SK-N-SH (cell line): ENCODE results near the gene PHF20. TPM values are rescaled to one million over a fixed set of nuclear protein-coding genes. Genes with fewer than 3 reads are reported as not detected.

Source experiments
- CTCF ChIA-PET: fragments of 300-600, 350-600 bp; formaldehyde crosslinking; extraction: SDS; loops from one replicate; lab custom pipeline; 2021; lab: Yijun Ruan, JAX
- POLR2A ChIA-PET: fragments of 350-600 bp; sonication (Branson Sonifier 250); formaldehyde crosslinking; extraction: SDS; loops from one replicate; lab custom pipeline; 2020; ENCODE audit warnings: antibody characterized with exemption, inconsistent platforms; lab: Yijun Ruan, JAX
- DNase-seq: peaks from one replicate; pipeline ENCODE4 v3.0.0; 2012
- H2AFZ ChIP-seq: fragments of 200-600 bp; sonication (generic); 2 replicates; pipeline ENCODE4 v1.8.1; 2016; ENCODE audit warnings: antibody characterized with exemption, mild to moderate bottlenecking, low read depth
- H3F3A ChIP-seq: fragments of 200-600 bp; sonication (generic); replicated peaks from 2 replicates; pipeline ENCODE3; 2016; ENCODE audit warnings: antibody characterized with exemption, mild to moderate bottlenecking; ENCODE audit not compliant: insufficient read depth
- H3K27ac ChIP-seq, 2 experiments: fragments of 200-500 bp in 1 of 2; fragments of 200-600 bp in 1 of 2; sonication (Bioruptor generic) in 1 of 2; sonication (generic), shearing (Covaris generic) in 1 of 2; 2 replicates each; pipeline versions ENCODE4 v1.5.1 to v1.6.1; 2014 to 2016; ENCODE audit warnings: low read depth in 2 of 2, inconsistent platforms in 1 of 2, low read length in 1 of 2, mild to moderate bottlenecking in 1 of 2, mixed read lengths in 1 of 2
- H3K27me3 ChIP-seq: fragments of 200-600 bp; sonication (generic), shearing (Covaris generic); 2 replicates; pipeline ENCODE4 v1.6.1; 2016; ENCODE audit warnings: mixed run types; ENCODE audit not compliant: insufficient read depth
- H3K36me3 ChIP-seq, 2 experiments: fragments of 200-500 bp in 1 of 2; fragments of 200-600 bp in 1 of 2; sonication (Bioruptor generic) in 1 of 2; sonication (generic) in 1 of 2; replicated peaks in 1 of 2; 2 replicates each; pipeline versions ENCODE3 to v1.5.1; 2014 to 2016; ENCODE audit warnings: low read length in 1 of 2, mild to moderate bottlenecking in 1 of 2; ENCODE audit not compliant: insufficient read depth in 2 of 2, control insufficient read depth in 1 of 2
- H3K4me1 ChIP-seq, 2 experiments: fragments of 200-500 bp in 1 of 2; fragments of 200-600 bp in 1 of 2; sonication (Bioruptor generic) in 1 of 2; sonication (generic), shearing (Covaris generic) in 1 of 2; 2 replicates each; pipeline versions ENCODE4 v1.5.1 to v1.6.1; 2014 to 2016; ENCODE audit warnings: low read depth in 1 of 2, low read length in 1 of 2, mixed run types in 1 of 2; ENCODE audit not compliant: insufficient read depth in 2 of 2, control insufficient read depth in 1 of 2
- H3K4me2 ChIP-seq: fragments of 200-600 bp; sonication (generic), shearing (Covaris generic); 2 replicates; pipeline ENCODE4 v1.6.1; 2017; ENCODE audit warnings: mixed run types
- H3K4me3 ChIP-seq, 2 experiments: fragments of 200-500 bp in 1 of 2; fragments of 200-600 bp in 1 of 2; sonication (Bioruptor generic) in 1 of 2; sonication (generic), shearing (Covaris generic) in 1 of 2; 2 replicates each; pipeline versions ENCODE4 v1.5.1 to v1.8.1; 2014 to 2016; ENCODE audit warnings: low read depth in 2 of 2, inconsistent platforms in 1 of 2, low read length in 1 of 2, mild to moderate bottlenecking in 1 of 2, mixed read lengths in 1 of 2, moderate library complexity in 1 of 2
- H3K79me2 ChIP-seq: fragments of 200-600 bp; sonication (generic); 2 replicates; pipeline ENCODE4 v1.8.1; 2017; ENCODE audit warnings: mild to moderate bottlenecking; ENCODE audit not compliant: insufficient read depth
- H3K9ac ChIP-seq: fragments of 200-600 bp; sonication (generic); 2 replicates; pipeline ENCODE4 v1.6.1; 2017; ENCODE audit warnings: mixed run types
- H3K9me2 ChIP-seq: fragments of 200-600 bp; sonication (generic); 2 replicates; pipeline ENCODE4 v1.6.1; 2017; ENCODE audit warnings: mixed run types
- H3K9me3 ChIP-seq: fragments of 200-600 bp; sonication (generic); 2 replicates; pipeline ENCODE4 v1.6.1; 2017; ENCODE audit warnings: mixed run types, mild to moderate bottlenecking, moderate library complexity
- H4K20me1 ChIP-seq: fragments of 200-600 bp; sonication (generic); 2 replicates; pipeline ENCODE4 v1.6.1; 2017; ENCODE audit warnings: mild to moderate bottlenecking, mixed run types; ENCODE audit not compliant: insufficient read depth
- CHD2 ChIP-seq: fragments of 150-350 bp; IDR thresholded peaks from 2 replicates; pipeline ENCODE4 v1.6.1; 2018; ENCODE audit warnings: low read length; ENCODE audit not compliant: partially characterized antibody
- EP300 ChIP-seq, 2 experiments: IDR thresholded peaks; 2 replicates each; pipeline versions ENCODE4 v1.4.0 to v1.6.1; 2012; ENCODE audit warnings: borderline replicate concordance in 1 of 2, low read depth in 1 of 2, low read length in 1 of 2
- FOSL2 ChIP-seq: IDR thresholded peaks from 2 replicates; pipeline ENCODE4 v1.4.0; 2012; ENCODE audit warnings: low read depth, mild to moderate bottlenecking, moderate library complexity, borderline replicate concordance
- FOXJ3 ChIP-seq: sonication (generic); formaldehyde crosslinking; IDR thresholded peaks from 2 replicates; pipeline ENCODE4 v1.5.1; 2020; ENCODE audit warnings: mild to moderate bottlenecking, missing genetic modification reagents
- FOXM1 ChIP-seq: IDR thresholded peaks from 2 replicates; pipeline ENCODE4 v1.4.0; 2012; ENCODE audit warnings: low read depth, mild to moderate bottlenecking
- GABPA ChIP-seq: IDR thresholded peaks from 2 replicates; pipeline ENCODE4 v1.4.0; 2012; ENCODE audit warnings: low read depth, mild to moderate bottlenecking
- JUND ChIP-seq: IDR thresholded peaks from 2 replicates; pipeline ENCODE4 v1.4.0; 2012
- NFIC ChIP-seq: IDR thresholded peaks from 2 replicates; pipeline ENCODE4 v1.4.0; 2012; ENCODE audit warnings: borderline replicate concordance
- POLR2AphosphoS5 ChIP-seq: IDR thresholded peaks from 2 replicates; pipeline ENCODE4 v1.6.1; 2012; ENCODE audit warnings: low read depth, low read length
- RXRA ChIP-seq: IDR thresholded peaks from 2 replicates; pipeline ENCODE4 v1.4.0; 2012; ENCODE audit warnings: low read depth, mild to moderate bottlenecking, borderline replicate concordance
- SMC3 ChIP-seq: IDR thresholded peaks from 2 replicates; pipeline ENCODE4 v1.6.1; 2012; ENCODE audit warnings: low read depth, low read length, improper control_type of control experiment
- TAF1 ChIP-seq: IDR thresholded peaks from 2 replicates; pipeline ENCODE4 v1.6.1; 2012; ENCODE audit warnings: low read depth, mild to moderate bottlenecking, low read length, moderate library complexity, borderline replicate concordance
- TCF12 ChIP-seq: IDR thresholded peaks from 2 replicates; pipeline ENCODE4 v1.4.0; 2012
- TEAD4 ChIP-seq: IDR thresholded peaks from 2 replicates; pipeline ENCODE4 v1.4.0; 2012; ENCODE audit warnings: mild to moderate bottlenecking, borderline replicate concordance; ENCODE audit not compliant: insufficient read depth
- YY1 ChIP-seq: IDR thresholded peaks from 2 replicates; pipeline ENCODE4 v1.4.0; 2012; ENCODE audit warnings: low read depth, mild to moderate bottlenecking
- WGBS: methylation state at CpG from one replicate; pipeline ENCODE4 v1.1.6; 2017; ENCODE audit warnings: low lambda C conversion rate; 5-methylcytosine and 5-hydroxymethylcytosine counted together
- polyA plus RNA-seq, 3 experiments: library from polyadenylated mRNA; depleted of rRNA; stranded (reverse); fragments of >200 nt; gene quantifications; 2 replicates each; pipeline ENCODE4 v1.2.3, GENCODE V29; 2012
- TF ChIP-seq, protein P1 (sequence below): fragments of 200-600 bp; sonication (generic); IDR thresholded peaks from 2 replicates; pipeline ENCODE4 v1.6.1; 2017; ENCODE audit warnings: antibody characterized with exemption, mild to moderate bottlenecking, moderate library complexity
- TF ChIP-seq, protein P2 (sequence below): fragments of 150-350 bp; IDR thresholded peaks from 2 replicates; pipeline ENCODE4 v1.6.1; 2016; ENCODE audit warnings: mild to moderate bottlenecking, low read depth, low read length
- TF ChIP-seq, protein P3 (sequence below): IDR thresholded peaks from 2 replicates; pipeline ENCODE4 v1.4.0; 2012; ENCODE audit warnings: low read depth, borderline replicate concordance

The PHF20 gene
- polyA plus RNA-seq, 1 of the 3 experiments (the other 2 are of a cell fraction), result 23.8 TPM

DNA sequence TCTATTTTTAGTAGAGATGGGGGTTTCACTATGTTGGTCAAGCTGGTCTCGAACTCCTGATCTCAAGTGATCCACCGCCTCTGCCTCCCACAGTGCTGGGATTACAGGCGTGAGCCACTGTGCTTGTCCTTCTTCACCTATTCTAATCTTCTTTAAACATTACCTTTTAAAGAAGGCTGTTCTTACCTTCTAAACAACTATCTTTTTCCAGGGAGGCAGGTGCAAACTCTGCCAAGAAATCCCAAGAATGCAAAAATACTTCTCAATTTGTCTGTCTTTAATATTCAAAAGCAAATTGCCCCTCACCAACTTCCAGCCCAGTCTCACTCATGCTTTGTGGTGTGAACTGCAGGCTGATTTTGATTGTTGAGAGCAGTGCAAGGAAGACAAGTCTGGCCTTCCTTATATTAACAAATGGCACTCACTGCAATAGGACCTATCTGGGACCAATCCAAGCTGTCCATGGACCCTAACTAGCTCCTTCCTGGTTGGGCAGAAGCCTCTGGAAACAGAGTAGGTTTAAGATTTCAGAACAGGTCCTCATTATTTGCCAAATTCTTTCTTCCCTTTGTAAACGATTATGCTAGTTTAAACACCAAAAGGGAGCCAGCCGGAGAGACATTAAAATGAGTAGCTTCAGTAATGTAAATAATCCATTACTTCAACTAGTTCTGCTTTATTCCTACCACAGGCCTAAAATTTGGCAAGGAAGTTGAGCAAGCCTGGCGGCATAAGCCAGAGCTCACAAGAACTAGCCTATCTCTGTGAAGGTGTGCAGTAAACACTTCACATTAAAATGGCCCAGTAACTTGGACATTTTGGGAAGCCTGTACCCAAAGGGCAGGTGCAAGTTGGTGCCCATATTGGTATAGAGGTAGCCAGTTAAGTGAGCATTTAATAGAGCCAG, 180.9 kb downstream of the PHF20 start:
- peak overlapping the region; percentile 88 for H3K4me3 ChIP-seq
- peaks cover 11 to 14% of the 10 kb centered on the region in 2 experiments; a peak in 2 of 4 replicates for H3K4me1 ChIP-seq
- peaks cover 5 to 29% of the 10 kb centered on the region in 2 experiments for H3K36me3 ChIP-seq
- no peaks in the 10 kb centered on the region for H4K20me1 ChIP-seq
- 58% methylated on average over 6 of the region's 6 CpGs for whole genome bisulfite sequencing
- no peak for DNase-seq
- H3F3A ChIP-seq, result peaks cover 27% of the 10 kb centered on the region
- peak overlapping the region; percentile 93 to 96 for H3K27ac ChIP-seq
- H3K79me2 ChIP-seq, result peaks cover 40% of the 10 kb centered on the region
- peak overlapping the region; percentile 95 for H3K9ac ChIP-seq
- ChIA-PET POLR2A (interaction anchor here (0.5 to 2.8 kb wide), 5 partner anchors 9 to 1934 kb away, joined by 3 to 34 read pairs (median 3); partner anchors contain the start of gene RBM39), CTCF (interaction anchor here (1.0 to 4.4 kb wide), 11 partner anchors 12 to 334 kb away, joined by 3 to 40 read pairs (median 22); no protein-coding TSS in a partner anchor)
- H3K9me3 ChIP-seq, result no peaks in the 10 kb centered on the region
- H3K9me2 ChIP-seq, result no peaks in the 10 kb centered on the region
- no peak overlapping the region for H2AFZ ChIP-seq
- H3K27me3 ChIP-seq, result no peaks in the 10 kb centered on the region
- peak overlapping the region; percentile 80 for H3K4me2 ChIP-seq
- TF ChIP-seq, protein P1, sequence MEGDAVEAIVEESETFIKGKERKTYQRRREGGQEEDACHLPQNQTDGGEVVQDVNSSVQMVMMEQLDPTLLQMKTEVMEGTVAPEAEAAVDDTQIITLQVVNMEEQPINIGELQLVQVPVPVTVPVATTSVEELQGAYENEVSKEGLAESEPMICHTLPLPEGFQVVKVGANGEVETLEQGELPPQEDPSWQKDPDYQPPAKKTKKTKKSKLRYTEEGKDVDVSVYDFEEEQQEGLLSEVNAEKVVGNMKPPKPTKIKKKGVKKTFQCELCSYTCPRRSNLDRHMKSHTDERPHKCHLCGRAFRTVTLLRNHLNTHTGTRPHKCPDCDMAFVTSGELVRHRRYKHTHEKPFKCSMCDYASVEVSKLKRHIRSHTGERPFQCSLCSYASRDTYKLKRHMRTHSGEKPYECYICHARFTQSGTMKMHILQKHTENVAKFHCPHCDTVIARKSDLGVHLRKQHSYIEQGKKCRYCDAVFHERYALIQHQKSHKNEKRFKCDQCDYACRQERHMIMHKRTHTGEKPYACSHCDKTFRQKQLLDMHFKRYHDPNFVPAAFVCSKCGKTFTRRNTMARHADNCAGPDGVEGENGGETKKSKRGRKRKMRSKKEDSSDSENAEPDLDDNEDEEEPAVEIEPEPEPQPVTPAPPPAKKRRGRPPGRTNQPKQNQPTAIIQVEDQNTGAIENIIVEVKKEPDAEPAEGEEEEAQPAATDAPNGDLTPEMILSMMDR, result no peak
- 0 out of 2 replicates have a peak, but pooled peaks have one; percentile 13 for TF ChIP-seq TAF1

DNA sequence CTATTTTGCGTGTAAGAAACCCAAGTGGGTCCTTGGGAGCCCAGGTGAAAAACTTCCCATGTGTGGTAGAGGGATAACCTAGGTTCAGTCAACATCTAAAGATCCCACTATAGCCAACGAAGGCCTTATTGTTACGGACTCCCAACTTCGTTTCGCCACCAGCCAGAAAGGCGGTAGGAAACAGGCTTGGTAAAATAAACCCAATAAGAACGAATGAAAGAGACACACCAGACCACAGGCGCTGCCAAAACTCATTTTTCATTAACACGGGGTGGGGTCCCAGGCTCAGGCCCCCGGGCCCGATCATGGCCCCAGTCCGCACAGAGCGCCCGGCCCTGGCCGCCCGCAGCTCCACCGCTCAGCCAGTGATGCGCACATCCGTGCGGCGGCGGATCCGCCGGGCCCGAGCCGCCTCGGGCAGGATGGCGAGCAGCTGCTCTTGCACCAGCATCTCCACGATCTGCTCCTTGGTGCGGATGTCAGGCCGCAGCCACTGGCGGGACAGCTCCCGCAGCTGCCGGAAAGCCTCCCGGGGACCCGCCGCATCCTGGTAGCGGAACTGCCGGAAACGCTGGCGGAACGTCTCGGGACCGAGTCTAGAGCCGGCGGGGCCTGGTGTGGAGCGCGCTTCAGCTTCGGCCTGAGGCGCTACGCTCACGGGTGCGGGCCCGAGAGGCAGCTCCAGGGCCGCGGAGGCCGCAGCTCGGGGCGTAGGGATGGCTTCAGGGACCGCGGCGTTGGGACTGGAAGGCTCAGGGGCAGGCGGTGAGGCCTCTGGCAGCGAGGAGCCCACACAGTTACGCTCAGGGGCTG, 181.8 kb downstream of the PHF20 start:
- Histone ChIP-seq H3K4me1 (peaks cover 11 to 14% of the 10 kb centered on the region in 2 experiments; a peak in 2 of 4 replicates), H3K4me2 (peak overlapping the region; percentile 80), H4K20me1 (no peaks in the 10 kb centered on the region), H3K9me3 (no peaks in the 10 kb centered on the region), H3K79me2 (peaks cover 40% of the 10 kb centered on the region), H3K27me3 (no peaks in the 10 kb centered on the region), H3K9me2 (no peaks in the 10 kb centered on the region), H3F3A (peaks cover 26% of the 10 kb centered on the region), H3K9ac (peak overlapping the region; percentile 95), H2AFZ (peak overlapping the region; percentile 36; the same call in 1 of the 2 replicates), H3K27ac (peak overlapping the region; percentile 93 to 96), H3K36me3 (peaks cover 0 to 20% of the 10 kb centered on the region in 2 experiments), H3K4me3 (peak overlapping the region; percentile 88)
- POLR2A ChIA-PET, result interaction anchor here (0.6 to 2.8 kb wide), 15 partner anchors 10 to 334 kb away, joined by 3 to 34 read pairs (median 4); partner anchors contain the start of gene RBM39
- peak; percentile 73 for DNase-seq
- WGBS, result 6% methylated on average over 18 of the region's 65 CpGs
- CTCF ChIA-PET, result interaction anchor here (0.6 to 4.4 kb wide), 40 partner anchors 8 to 520 kb away, joined by 3 to 40 read pairs (median 4); partner anchors contain the start of gene PHF20
- TF ChIP-seq FOXJ3 (no peak), EP300 (IDR thresholded peaks at IDR 0.05; ENCODE audit: borderline replicate concordance in 1 of 2, low read depth in 1 of 2, low read length in 1 of 2) (no peak), JUND (no peak), GABPA (no peak), SMC3 (no peak), FOSL2 (no peak), POLR2AphosphoS5 (no peak), FOXM1 (no peak), YY1 (no peak), TEAD4 (no peak), NFIC (no peak), TCF12 (no peak), RXRA (no peak), TAF1 (no peak), CHD2 (no peak)
- TF ChIP-seq, protein P2, sequence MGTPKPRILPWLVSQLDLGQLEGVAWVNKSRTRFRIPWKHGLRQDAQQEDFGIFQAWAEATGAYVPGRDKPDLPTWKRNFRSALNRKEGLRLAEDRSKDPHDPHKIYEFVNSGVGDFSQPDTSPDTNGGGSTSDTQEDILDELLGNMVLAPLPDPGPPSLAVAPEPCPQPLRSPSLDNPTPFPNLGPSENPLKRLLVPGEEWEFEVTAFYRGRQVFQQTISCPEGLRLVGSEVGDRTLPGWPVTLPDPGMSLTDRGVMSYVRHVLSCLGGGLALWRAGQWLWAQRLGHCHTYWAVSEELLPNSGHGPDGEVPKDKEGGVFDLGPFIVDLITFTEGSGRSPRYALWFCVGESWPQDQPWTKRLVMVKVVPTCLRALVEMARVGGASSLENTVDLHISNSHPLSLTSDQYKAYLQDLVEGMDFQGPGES, result no peak
- TF ChIP-seq, protein P3, sequence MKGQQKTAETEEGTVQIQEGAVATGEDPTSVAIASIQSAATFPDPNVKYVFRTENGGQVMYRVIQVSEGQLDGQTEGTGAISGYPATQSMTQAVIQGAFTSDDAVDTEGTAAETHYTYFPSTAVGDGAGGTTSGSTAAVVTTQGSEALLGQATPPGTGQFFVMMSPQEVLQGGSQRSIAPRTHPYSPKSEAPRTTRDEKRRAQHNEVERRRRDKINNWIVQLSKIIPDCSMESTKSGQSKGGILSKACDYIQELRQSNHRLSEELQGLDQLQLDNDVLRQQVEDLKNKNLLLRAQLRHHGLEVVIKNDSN, result no peak
- TF ChIP-seq, protein P1, result no peak
